HCT116 (cell line): ENCODE results near the gene KCNE4. TPM values are rescaled to one million over a fixed set of nuclear protein-coding genes. Genes with fewer than 3 reads are reported as not detected.

Experiments
- ATAC-seq: fragments of 200-7000 bp; cut with Tn5 transposase; 2 replicates; pipeline ENCODE4 v1.9.1; 2020; ENCODE audit warnings: mild to moderate bottlenecking, moderate library complexity
- BruUV-seq: library from RNA; stranded (reverse); fragments of 400-500 nt; replicated peaks from 2 replicates; lab custom pipeline; 2021; lab: Mats Ljungman, UMichigan
- CTCF ChIA-PET: fragments of 300-600 bp; sonication (Branson Sonifier 250); formaldehyde crosslinking; loops from one replicate; lab custom pipeline; 2021; ENCODE audit warnings: antibody characterized with exemption; lab: Charles Lee
- POLR2A ChIA-PET: fragments of 300-600, 350-600 bp; sonication (Branson Sonifier 250); formaldehyde crosslinking; loops from one replicate; lab custom pipeline; 2021; ENCODE audit warnings: antibody characterized with exemption; lab: Charles Lee
- RAD21 ChIA-PET, 2 experiments: fragments of 300-600 bp; sonication (Branson Sonifier 250); formaldehyde crosslinking; loops; one replicate each; lab custom pipeline; 2023; ENCODE audit warnings: low total read pairs in 2 of 2; ENCODE audit not compliant: uncharacterized antibody in 2 of 2, unreplicated experiment in 2 of 2, low non-redundant PET in 1 of 2; lab: Charles Lee
- DNase-seq: peaks from one replicate; pipeline ENCODE4 v3.0.0-alpha.2; 2010; ENCODE audit warnings: low read depth, low spot score
- H2AFZ ChIP-seq: fragments of 200-600 bp; shearing (Covaris generic), sonication (generic); 2 replicates; pipeline ENCODE4 v1.6.1; 2017; ENCODE audit warnings: low read depth, mixed run types, mixed read lengths, antibody characterized with exemption, low read length; ENCODE audit not compliant: poor library complexity, severe bottlenecking
- H3K27ac ChIP-seq: 2 replicates; pipeline ENCODE4 v1.5.1; 2012; ENCODE audit warnings: low read depth, low read length
- H3K27me3 ChIP-seq: fragments of 200-600 bp; sonication (generic); 2 replicates; pipeline ENCODE4 v1.6.1; 2016; ENCODE audit warnings: mixed run types, low read length, mixed read lengths; ENCODE audit not compliant: insufficient read depth
- H3K36me3 ChIP-seq, 2 experiments: fragments of 200-500 bp in 1 of 2; fragments of 200-600 bp in 1 of 2; sonication (Bioruptor generic) in 1 of 2; sonication (generic) in 1 of 2; 2 replicates each; pipeline versions ENCODE4 v1.5.1 to v1.6.1; 2014 to 2016; ENCODE audit warnings: low read length in 2 of 2, inconsistent platforms in 1 of 2, mixed read lengths in 1 of 2, mixed run types in 1 of 2; ENCODE audit not compliant: insufficient read depth in 2 of 2, control insufficient read depth in 1 of 2
- H3K4me1 ChIP-seq, 2 experiments: fragments of 200-600 bp in 1 of 2; sonication (generic) in 1 of 2; 2 replicates each; pipeline versions ENCODE4 v1.5.1 to v1.6.1; 2012 to 2017; ENCODE audit warnings: low read length in 2 of 2, inconsistent platforms in 1 of 2, mild to moderate bottlenecking in 1 of 2, mixed read lengths in 1 of 2, mixed run types in 1 of 2, moderate library complexity in 1 of 2; ENCODE audit not compliant: insufficient read depth in 2 of 2, control insufficient read depth in 1 of 2
- H3K4me2 ChIP-seq: fragments of 200-600 bp; sonication (generic); 2 replicates; pipeline ENCODE4 v1.6.1; 2017; ENCODE audit warnings: mixed run types, low read length, mixed read lengths
- H3K4me3 ChIP-seq, 2 experiments: fragments of 200-600 bp in 1 of 2; sonication (generic) in 1 of 2; replicated peaks in 1 of 2; 2 replicates each; pipeline ENCODE4 v1.5.1; 2011 to 2016; ENCODE audit warnings: low read length in 2 of 2, control low read depth in 1 of 2, low read depth in 1 of 2, mild to moderate bottlenecking in 1 of 2, mixed read lengths in 1 of 2, mixed run types in 1 of 2
- H3K79me2 ChIP-seq: fragments of 200-600 bp; sonication (generic); 2 replicates; pipeline ENCODE4 v1.6.1; 2017; ENCODE audit warnings: mild to moderate bottlenecking, mixed run types, low read length, moderate library complexity, mixed read lengths; ENCODE audit not compliant: insufficient read depth
- H3K9ac ChIP-seq: fragments of 200-600 bp; sonication (generic); 2 replicates; pipeline ENCODE4 v1.6.1; 2016; ENCODE audit warnings: low read length, mixed read lengths
- H3K9me2 ChIP-seq: fragments of 200-600 bp; sonication (generic), shearing (Covaris generic); 2 replicates; pipeline ENCODE4 v1.6.1; 2017; ENCODE audit warnings: mixed run types, mild to moderate bottlenecking, moderate library complexity; ENCODE audit not compliant: insufficient read depth
- H3K9me3 ChIP-seq, 2 experiments: fragments of 200-500 bp in 1 of 2; fragments of 200-600 bp in 1 of 2; sonication (Bioruptor generic) in 1 of 2; sonication (generic) in 1 of 2; 2 replicates each; pipeline ENCODE4 v1.6.1; 2014 to 2017; ENCODE audit warnings: low read length in 2 of 2, mixed read lengths in 2 of 2, inconsistent platforms in 1 of 2, low read depth in 1 of 2, mild to moderate bottlenecking in 1 of 2, mixed run types in 1 of 2, moderate library complexity in 1 of 2; ENCODE audit not compliant: control insufficient read depth in 1 of 2, insufficient read depth in 1 of 2
- H4K20me1 ChIP-seq: fragments of 200-600 bp; sonication (generic), shearing (Covaris generic); 2 replicates; pipeline ENCODE4 v1.6.1; 2017; ENCODE audit warnings: mixed run types, mild to moderate bottlenecking, moderate library complexity; ENCODE audit not compliant: insufficient read depth
- CBX3 ChIP-seq: IDR thresholded peaks from 2 replicates; pipeline ENCODE4 v1.6.1; 2012; ENCODE audit warnings: low read depth
- CEBPB ChIP-seq: IDR thresholded peaks from 2 replicates; pipeline ENCODE4 v1.6.1; 2012; ENCODE audit warnings: low read depth
- ELF1 ChIP-seq: IDR thresholded peaks from 2 replicates; pipeline ENCODE4 v1.6.1; 2012; ENCODE audit warnings: low read depth, borderline replicate concordance
- FOSL1 ChIP-seq: IDR thresholded peaks from 2 replicates; pipeline ENCODE4 v1.6.1; 2012; ENCODE audit warnings: low read depth
- JUND ChIP-seq: IDR thresholded peaks from 2 replicates; pipeline ENCODE4 v1.6.1; 2012
- RAD21 ChIP-seq: IDR thresholded peaks from 2 replicates; pipeline ENCODE4 v1.6.1; 2012; ENCODE audit warnings: low read depth, mild to moderate bottlenecking
- SIN3A ChIP-seq: IDR thresholded peaks from 2 replicates; pipeline ENCODE4 v1.6.1; 2012; ENCODE audit warnings: low read depth
- SRF ChIP-seq: IDR thresholded peaks from 2 replicates; pipeline ENCODE4 v1.6.1; 2012; ENCODE audit warnings: low read depth
- TCF7L2 ChIP-seq: IDR thresholded peaks from 2 replicates; pipeline ENCODE4 v1.7.0; 2011; ENCODE audit warnings: borderline replicate concordance, inconsistent platforms; ENCODE audit not compliant: insufficient read depth, insufficient read length; ENCODE audit errors: extremely low read depth
- YY1 ChIP-seq: IDR thresholded peaks from 2 replicates; pipeline ENCODE4 v1.6.1; 2011; ENCODE audit warnings: low read length, low read depth, moderate library complexity, mild to moderate bottlenecking; ENCODE audit not compliant: insufficient replicate concordance; ENCODE audit errors: extremely low read depth
- ZBTB33 ChIP-seq: IDR thresholded peaks from 2 replicates; pipeline ENCODE4 v1.6.1; 2011; ENCODE audit warnings: mild to moderate bottlenecking, low read length, moderate library complexity; ENCODE audit not compliant: insufficient replicate concordance; ENCODE audit errors: extremely low read depth
- ZFX ChIP-seq: fragments of 450-650 bp; IDR thresholded peaks from 2 replicates; pipeline ENCODE4 v1.6.1; 2017
- intact Hi-C: fragments of 100-400 bp; cut with micrococcal nuclease; formaldehyde crosslinking; loops from 2 replicates; pipeline ENCODE4 v1.10.0; 2022
- total RNA-seq: library from RNA; stranded (reverse); gene quantifications from one replicate; pipeline ENCODE4 v1.2.1, GENCODE V29; 2021; ENCODE audit not compliant: unreplicated experiment
- TF ChIP-seq, protein P1 (sequence below): IDR thresholded peaks from 2 replicates; pipeline ENCODE4 v1.6.1; 2012; ENCODE audit warnings: low read depth
- TF ChIP-seq, protein P2 (sequence below): IDR thresholded peaks from 2 replicates; pipeline ENCODE4 v1.6.1; 2012
- TF ChIP-seq, protein P3 (sequence below): IDR thresholded peaks from 2 replicates; pipeline ENCODE4 v1.6.1; 2012

KCNE4 gene
- total RNA-seq, 1 experiment from 2014 or later: not detected

GRCh38 chr2:223007531-223007930 is 44.5 kb upstream of the KCNE4 start:
- no peak overlapping the region for H2AFZ ChIP-seq
- H3K4me2 ChIP-seq: no peak overlapping the region
- no peaks in the 10 kb centered on the region for H3K27me3 ChIP-seq
- intact Hi-C loops: no loop called here
- no peak overlapping the region for H3K9ac ChIP-seq
- H3K79me2 ChIP-seq: no peaks in the 10 kb centered on the region
- DNase-seq: no peak
- RAD21 ChIA-PET: interaction anchor here in 1 of 2 experiments (0.5 kb wide), 1 partner anchor 1303 kb away, joined by 4 read pairs; no protein-coding TSS in a partner anchor
- CTCF ChIA-PET: no interaction called here
- POLR2A ChIA-PET: no interaction called here
- no peaks in the 10 kb centered on the region for H4K20me1 ChIP-seq
- H3K9me3 ChIP-seq: no peaks in the 10 kb centered on the region
- H3K27ac ChIP-seq: no peak overlapping the region
- no peaks in the 10 kb centered on the region for H3K4me1 ChIP-seq
- H3K9me2 ChIP-seq: no peaks in the 10 kb centered on the region
- H3K36me3 ChIP-seq: no peaks in the 10 kb centered on the region
- no peak for ATAC-seq
- TF ChIP-seq, protein P1, sequence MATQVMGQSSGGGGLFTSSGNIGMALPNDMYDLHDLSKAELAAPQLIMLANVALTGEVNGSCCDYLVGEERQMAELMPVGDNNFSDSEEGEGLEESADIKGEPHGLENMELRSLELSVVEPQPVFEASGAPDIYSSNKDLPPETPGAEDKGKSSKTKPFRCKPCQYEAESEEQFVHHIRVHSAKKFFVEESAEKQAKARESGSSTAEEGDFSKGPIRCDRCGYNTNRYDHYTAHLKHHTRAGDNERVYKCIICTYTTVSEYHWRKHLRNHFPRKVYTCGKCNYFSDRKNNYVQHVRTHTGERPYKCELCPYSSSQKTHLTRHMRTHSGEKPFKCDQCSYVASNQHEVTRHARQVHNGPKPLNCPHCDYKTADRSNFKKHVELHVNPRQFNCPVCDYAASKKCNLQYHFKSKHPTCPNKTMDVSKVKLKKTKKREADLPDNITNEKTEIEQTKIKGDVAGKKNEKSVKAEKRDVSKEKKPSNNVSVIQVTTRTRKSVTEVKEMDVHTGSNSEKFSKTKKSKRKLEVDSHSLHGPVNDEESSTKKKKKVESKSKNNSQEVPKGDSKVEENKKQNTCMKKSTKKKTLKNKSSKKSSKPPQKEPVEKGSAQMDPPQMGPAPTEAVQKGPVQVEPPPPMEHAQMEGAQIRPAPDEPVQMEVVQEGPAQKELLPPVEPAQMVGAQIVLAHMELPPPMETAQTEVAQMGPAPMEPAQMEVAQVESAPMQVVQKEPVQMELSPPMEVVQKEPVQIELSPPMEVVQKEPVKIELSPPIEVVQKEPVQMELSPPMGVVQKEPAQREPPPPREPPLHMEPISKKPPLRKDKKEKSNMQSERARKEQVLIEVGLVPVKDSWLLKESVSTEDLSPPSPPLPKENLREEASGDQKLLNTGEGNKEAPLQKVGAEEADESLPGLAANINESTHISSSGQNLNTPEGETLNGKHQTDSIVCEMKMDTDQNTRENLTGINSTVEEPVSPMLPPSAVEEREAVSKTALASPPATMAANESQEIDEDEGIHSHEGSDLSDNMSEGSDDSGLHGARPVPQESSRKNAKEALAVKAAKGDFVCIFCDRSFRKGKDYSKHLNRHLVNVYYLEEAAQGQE: no peak
- H3K4me3 ChIP-seq: no peak overlapping the region
- no TSS peak for BruUV-seq

DNA sequence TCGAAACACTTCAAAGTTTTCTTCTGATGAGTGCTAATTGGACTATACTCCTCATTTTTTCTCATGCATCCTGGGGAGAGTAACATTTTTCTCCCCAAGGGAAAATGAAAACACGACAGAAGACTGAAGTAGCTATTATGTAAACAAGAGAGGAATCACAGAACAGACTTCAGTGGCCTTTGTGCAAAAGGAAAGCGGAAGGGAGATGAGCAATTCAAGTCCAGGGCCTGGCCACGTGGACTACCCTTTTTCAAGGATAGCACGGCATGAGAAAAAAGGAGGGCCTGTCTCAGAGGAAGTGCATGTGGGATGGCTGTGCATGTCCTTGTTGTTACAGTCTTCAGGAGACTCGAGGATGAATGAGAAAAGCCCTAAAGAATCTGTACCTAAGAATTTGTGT is 43.8 kb upstream of the KCNE4 start:
- H4K20me1 ChIP-seq: no peaks in the 10 kb centered on the region
- ATAC-seq: no peak
- H3K79me2 ChIP-seq: no peaks in the 10 kb centered on the region
- H3K27me3 ChIP-seq: no peaks in the 10 kb centered on the region
- no peak overlapping the region for H3K4me3 ChIP-seq
- BruUV-seq: no TSS peak
- H3K4me1 ChIP-seq: no peaks in the 10 kb centered on the region
- intact Hi-C loops: no loop called here
- H3K9ac ChIP-seq: no peak overlapping the region
- H3K4me2 ChIP-seq: no peak overlapping the region
- H3K27ac ChIP-seq: no peak overlapping the region
- ChIA-PET POLR2A (no interaction called here), RAD21 (interaction anchor here in 1 of 2 experiments (0.5 kb wide), 1 partner anchor 1302 kb away, joined by 4 read pairs; no protein-coding TSS in a partner anchor)
- H3K9me3 ChIP-seq: no peaks in the 10 kb centered on the region
- TF ChIP-seq CEBPB: no peak
- TF ChIP-seq, protein P2, sequence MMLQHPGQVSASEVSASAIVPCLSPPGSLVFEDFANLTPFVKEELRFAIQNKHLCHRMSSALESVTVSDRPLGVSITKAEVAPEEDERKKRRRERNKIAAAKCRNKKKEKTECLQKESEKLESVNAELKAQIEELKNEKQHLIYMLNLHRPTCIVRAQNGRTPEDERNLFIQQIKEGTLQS: no peak
- TF ChIP-seq, protein P3, sequence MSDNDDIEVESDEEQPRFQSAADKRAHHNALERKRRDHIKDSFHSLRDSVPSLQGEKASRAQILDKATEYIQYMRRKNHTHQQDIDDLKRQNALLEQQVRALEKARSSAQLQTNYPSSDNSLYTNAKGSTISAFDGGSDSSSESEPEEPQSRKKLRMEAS: no peak
- TF ChIP-seq CBX3: no peak
- no peak for TF ChIP-seq TCF7L2
- no peak for TF ChIP-seq ELF1
- no peak for TF ChIP-seq SRF
- no peak for TF ChIP-seq SIN3A
- TF ChIP-seq YY1: no peak
- TF ChIP-seq RAD21: no peak
- TF ChIP-seq JUND: no peak
- TF ChIP-seq ZFX: no peak
- no peak for TF ChIP-seq FOSL1
- TF ChIP-seq ZBTB33: no peak
- TF ChIP-seq, all 23 proteins: peak for 0
- no peaks in the 10 kb centered on the region for H3K36me3 ChIP-seq
- CTCF ChIA-PET: no interaction called here
- H3K9me2 ChIP-seq: no peaks in the 10 kb centered on the region
- no peak overlapping the region for H2AFZ ChIP-seq
- no peak for DNase-seq
